ENCODE data around the gene AP1B1. TPM values are rescaled to one million over a fixed set of nuclear protein-coding genes. Genes with fewer than 3 reads are reported as not detected.
"Not testable (repeated sequence)": the region's sequence is repeated elsewhere in the genome, so short reads cannot be mapped to it uniquely, and the experiment has no call there.

AP1B1 gene
- polyA plus RNA-seq, 1 donor from 2014 or later = 43.8 TPM

GRCh38 chr22:29377979-29378378, 10.4 kb downstream of the AP1B1 start:
- Histone ChIP-seq H3K9ac (ENCODE audit: low read length) (no peak overlapping the region), H3K4me2 (ENCODE audit: low read length) (no peak overlapping the region), H4K20me1 (ENCODE audit: insufficient read depth) (no peaks in the 10 kb centered on the region), H3K79me2 (replicated peaks; ENCODE audit: insufficient read depth, low read length) (peaks cover 2% of the 10 kb centered on the region), H3K9me2 (ENCODE audit: insufficient read depth, low read length) (no peaks in the 10 kb centered on the region), H3K27ac (ENCODE audit: low read length) (no peak overlapping the region), H3K36me3 (ENCODE audit: insufficient read depth, low read length) (peaks cover 4% of the 10 kb centered on the region), H3K9me3 (ENCODE audit: low read length) (no peaks in the 10 kb centered on the region), H2AFZ (ENCODE audit: low read depth, low read length) (no peak overlapping the region), H3F3A (ENCODE audit: insufficient read depth, low read length, poor library complexity, severe bottlenecking) (no peaks in the 10 kb centered on the region), H3K27me3 (ENCODE audit: insufficient read depth, low read depth, low read length) (no peaks in the 10 kb centered on the region), H3K4me3 (ENCODE audit: low read length) (no peak overlapping the region)
- TF ChIP-seq EP300 (conservative IDR thresholded peaks at IDR 0.05; ENCODE audit: poor library complexity, severe bottlenecking) = no peak
- no peak for TF ChIP-seq EZH2 (IDR thresholded peaks at IDR 0.05; ENCODE audit: borderline replicate concordance, insufficient read depth, low read length, poor library complexity, severe bottlenecking)
- TF ChIP-seq RAD21 (conservative IDR thresholded peaks at IDR 0.05) = no peak
- no peak for TF ChIP-seq TAF1 (IDR thresholded peaks at IDR 0.05; ENCODE audit: low read depth)
- no peak for TF ChIP-seq CTCF (IDR thresholded peaks at IDR 0.05; ENCODE audit: poor library complexity, severe bottlenecking)
- no peak for TF ChIP-seq MXI1 (conservative IDR thresholded peaks at IDR 0.05; ENCODE audit: poor library complexity, severe bottlenecking)

GRCh38 chr22:29376705-29377104, 11.7 kb downstream of the AP1B1 start:
- H3K9ac ChIP-seq (ENCODE audit: low read length); H3K79me2 ChIP-seq (replicated peaks; ENCODE audit: insufficient read depth, low read length); H3K27ac ChIP-seq (ENCODE audit: low read length); H3K4me2 ChIP-seq (ENCODE audit: low read length); H3K36me3 ChIP-seq (ENCODE audit: insufficient read depth, low read length); H3K9me3 ChIP-seq (ENCODE audit: low read length); H3F3A ChIP-seq (ENCODE audit: insufficient read depth, low read length, poor library complexity, severe bottlenecking); H4K20me1 ChIP-seq (ENCODE audit: insufficient read depth); H3K4me3 ChIP-seq (ENCODE audit: low read length); H2AFZ ChIP-seq (ENCODE audit: low read depth, low read length); H3K27me3 ChIP-seq (ENCODE audit: insufficient read depth, low read depth, low read length); H3K9me2 ChIP-seq (ENCODE audit: insufficient read depth, low read length): not testable (repeated sequence)

- Histone ChIP-seq H3K9me3 (ENCODE audit: low read length) (no peaks in the 10 kb centered on the region), H3K79me2 (replicated peaks; ENCODE audit: insufficient read depth, low read length) (peaks cover 2% of the 10 kb centered on the region), H3K27ac (ENCODE audit: low read length) (no peak overlapping the region), H3K4me3 (ENCODE audit: low read length) (no peak overlapping the region), H3K9ac (ENCODE audit: low read length) (no peak overlapping the region), H3F3A (ENCODE audit: insufficient read depth, low read length, poor library complexity, severe bottlenecking) (no peaks in the 10 kb centered on the region), H2AFZ (ENCODE audit: low read depth, low read length) (no peak overlapping the region), H3K27me3 (ENCODE audit: insufficient read depth, low read depth, low read length) (no peaks in the 10 kb centered on the region), H3K9me2 (ENCODE audit: insufficient read depth, low read length) (no peaks in the 10 kb centered on the region), H3K36me3 (ENCODE audit: insufficient read depth, low read length) (peaks cover 4% of the 10 kb centered on the region), H3K4me2 (ENCODE audit: low read length) (no peak overlapping the region), H4K20me1 (ENCODE audit: insufficient read depth) (no peaks in the 10 kb centered on the region)
- no peak for TF ChIP-seq SMC3 (conservative IDR thresholded peaks at IDR 0.05; ENCODE audit: poor library complexity)
- no peak for TF ChIP-seq TAF1 (IDR thresholded peaks at IDR 0.05; ENCODE audit: low read depth)
- no peak for TF ChIP-seq EZH2 (IDR thresholded peaks at IDR 0.05; ENCODE audit: borderline replicate concordance, insufficient read depth, low read length, poor library complexity, severe bottlenecking)
- no peak for TF ChIP-seq RAD21 (conservative IDR thresholded peaks at IDR 0.05)
- TF ChIP-seq MXI1 (conservative IDR thresholded peaks at IDR 0.05; ENCODE audit: poor library complexity, severe bottlenecking) = no peak
- TF ChIP-seq, protein P1, sequence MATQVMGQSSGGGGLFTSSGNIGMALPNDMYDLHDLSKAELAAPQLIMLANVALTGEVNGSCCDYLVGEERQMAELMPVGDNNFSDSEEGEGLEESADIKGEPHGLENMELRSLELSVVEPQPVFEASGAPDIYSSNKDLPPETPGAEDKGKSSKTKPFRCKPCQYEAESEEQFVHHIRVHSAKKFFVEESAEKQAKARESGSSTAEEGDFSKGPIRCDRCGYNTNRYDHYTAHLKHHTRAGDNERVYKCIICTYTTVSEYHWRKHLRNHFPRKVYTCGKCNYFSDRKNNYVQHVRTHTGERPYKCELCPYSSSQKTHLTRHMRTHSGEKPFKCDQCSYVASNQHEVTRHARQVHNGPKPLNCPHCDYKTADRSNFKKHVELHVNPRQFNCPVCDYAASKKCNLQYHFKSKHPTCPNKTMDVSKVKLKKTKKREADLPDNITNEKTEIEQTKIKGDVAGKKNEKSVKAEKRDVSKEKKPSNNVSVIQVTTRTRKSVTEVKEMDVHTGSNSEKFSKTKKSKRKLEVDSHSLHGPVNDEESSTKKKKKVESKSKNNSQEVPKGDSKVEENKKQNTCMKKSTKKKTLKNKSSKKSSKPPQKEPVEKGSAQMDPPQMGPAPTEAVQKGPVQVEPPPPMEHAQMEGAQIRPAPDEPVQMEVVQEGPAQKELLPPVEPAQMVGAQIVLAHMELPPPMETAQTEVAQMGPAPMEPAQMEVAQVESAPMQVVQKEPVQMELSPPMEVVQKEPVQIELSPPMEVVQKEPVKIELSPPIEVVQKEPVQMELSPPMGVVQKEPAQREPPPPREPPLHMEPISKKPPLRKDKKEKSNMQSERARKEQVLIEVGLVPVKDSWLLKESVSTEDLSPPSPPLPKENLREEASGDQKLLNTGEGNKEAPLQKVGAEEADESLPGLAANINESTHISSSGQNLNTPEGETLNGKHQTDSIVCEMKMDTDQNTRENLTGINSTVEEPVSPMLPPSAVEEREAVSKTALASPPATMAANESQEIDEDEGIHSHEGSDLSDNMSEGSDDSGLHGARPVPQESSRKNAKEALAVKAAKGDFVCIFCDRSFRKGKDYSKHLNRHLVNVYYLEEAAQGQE (IDR thresholded peaks at IDR 0.05; ENCODE audit: borderline replicate concordance) = no peak
- TF ChIP-seq CTCF (IDR thresholded peaks at IDR 0.05; ENCODE audit: poor library complexity, severe bottlenecking) = no peak
Measured at GRCh38 chr22:29375398-29376076, 12.8 kb downstream of the AP1B1 start.

DNA sequence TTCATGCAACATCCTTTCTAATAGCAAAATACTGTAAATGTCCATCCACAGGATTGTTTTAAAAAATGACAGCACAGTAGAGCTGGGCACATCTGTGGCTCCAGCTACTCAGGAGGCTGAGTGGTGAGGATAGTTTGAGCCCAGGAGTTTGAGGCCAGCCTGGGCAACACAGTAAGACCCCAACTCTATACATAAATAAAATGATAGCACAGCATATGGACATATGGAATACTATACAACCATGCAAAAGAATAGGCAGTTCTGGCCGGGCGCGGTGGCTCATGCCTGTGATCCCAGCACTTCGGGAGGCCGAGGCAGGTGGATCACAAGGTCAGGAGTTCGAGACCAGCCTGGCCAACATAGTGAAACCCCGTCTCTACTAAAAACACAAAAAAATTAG, 13.6 kb downstream of the AP1B1 start:
- not testable (repeated sequence) for H3K4me3 ChIP-seq (ENCODE audit: low read length); H3K9me3 ChIP-seq (ENCODE audit: low read length); H3K4me2 ChIP-seq (ENCODE audit: low read length); H3K9me2 ChIP-seq (ENCODE audit: insufficient read depth, low read length); H2AFZ ChIP-seq (ENCODE audit: low read depth, low read length); H3K9ac ChIP-seq (ENCODE audit: low read length); H3F3A ChIP-seq (ENCODE audit: insufficient read depth, low read length, poor library complexity, severe bottlenecking); H4K20me1 ChIP-seq (ENCODE audit: insufficient read depth); H3K27ac ChIP-seq (ENCODE audit: low read length); H3K27me3 ChIP-seq (ENCODE audit: insufficient read depth, low read depth, low read length); H3K36me3 ChIP-seq (ENCODE audit: insufficient read depth, low read length); H3K79me2 ChIP-seq (replicated peaks; ENCODE audit: insufficient read depth, low read length)
